Esophagus (tissue), 2 donors: ENCODE measurements around the gene GPR18. TPM values are rescaled to one million over a fixed set of nuclear protein-coding genes. Genes with fewer than 3 reads are reported as not detected.

Source experiments
- H3K27ac ChIP-seq, 2 donors: one replicate each; pipeline ENCODE4 v1.5.1; 2013; ENCODE audit warnings: low read depth in 2 of 2, mild to moderate bottlenecking in 2 of 2, inconsistent platforms in 1 of 2, low read length in 1 of 2, moderate library complexity in 1 of 2
- H3K27me3 ChIP-seq, 2 donors: one replicate each; pipeline ENCODE4 v1.6.1; 2013; ENCODE audit warnings: low read length in 2 of 2, control low read depth in 1 of 2, mild to moderate bottlenecking in 1 of 2; ENCODE audit not compliant: insufficient read depth in 2 of 2, control insufficient read depth in 1 of 2
- H3K36me3 ChIP-seq, 2 donors: one replicate each; pipeline ENCODE4 v1.6.1; 2013; ENCODE audit warnings: low read length in 1 of 2; ENCODE audit not compliant: control insufficient read depth in 2 of 2, insufficient read depth in 2 of 2
- H3K4me1 ChIP-seq, 2 donors: one replicate each; pipeline ENCODE4 v1.6.1; 2013; ENCODE audit warnings: low read length in 1 of 2; ENCODE audit not compliant: control insufficient read depth in 2 of 2, insufficient read depth in 2 of 2
- H3K4me3 ChIP-seq, 2 donors: one replicate each; pipeline ENCODE4 v1.5.1; 2013; ENCODE audit warnings: low read length in 2 of 2, mild to moderate bottlenecking in 2 of 2, low read depth in 1 of 2, moderate library complexity in 1 of 2
- H3K9me3 ChIP-seq, 2 donors: one replicate each; pipeline ENCODE4 v1.6.1; 2013; ENCODE audit warnings: mild to moderate bottlenecking in 2 of 2, low read depth in 1 of 2, low read length in 1 of 2, moderate library complexity in 1 of 2; ENCODE audit not compliant: control insufficient read depth in 2 of 2, insufficient read depth in 1 of 2
- WGBS, 2 donors: extraction: QIAGEN DNeasy Blood & Tissue Kit; methylation state at CpG; one replicate each; pipeline ENCODE4 v1.1.7; 2013; 5-methylcytosine and 5-hydroxymethylcytosine counted together
- polyA plus RNA-seq, 2 donors: library from polyadenylated mRNA; stranded (reverse); fragments of 200-250 nt; gene quantifications; one replicate each; pipeline ENCODE4 v1.2.3, GENCODE V29; 2013
- donor health status: healthy with polysubstance abuse.
- donor health status: Bipolar disorder and iron deficiency.

Gene GPR18
- polyA plus RNA-seq, 2 donors: 0.12 to 0.24 TPM

DNA sequence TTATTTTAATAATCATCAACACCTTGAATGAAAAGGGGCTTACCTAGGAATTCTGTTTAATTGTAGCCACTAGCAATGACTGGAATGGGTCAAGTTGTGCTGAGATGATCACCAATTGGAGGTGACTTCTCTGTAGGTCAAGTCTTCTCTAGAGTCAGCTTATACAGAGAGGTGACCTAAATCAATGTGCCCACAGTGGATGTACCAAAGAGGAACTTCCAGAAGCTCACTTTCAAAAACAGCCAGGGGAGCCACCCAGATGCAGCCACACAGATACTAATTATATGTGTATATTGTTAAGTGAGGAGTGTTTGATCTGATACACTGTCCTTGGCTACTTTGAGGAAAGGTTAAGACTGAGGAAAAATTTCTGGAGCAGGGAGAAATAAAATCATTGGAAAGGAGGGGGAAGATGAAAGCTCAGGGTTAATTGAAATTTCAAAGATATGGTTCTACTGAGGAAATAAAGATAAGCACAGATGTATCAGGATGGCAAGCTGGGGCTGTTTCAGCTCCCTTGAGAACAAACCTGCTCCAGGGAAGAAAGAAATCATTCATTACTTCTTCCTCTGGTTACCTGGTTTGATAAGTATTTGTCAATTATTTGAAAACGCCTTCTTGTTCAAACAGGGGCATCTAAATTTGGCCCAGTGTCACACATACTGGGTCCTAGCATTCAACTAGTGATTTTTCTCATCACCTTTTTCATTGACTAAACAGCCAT, 43.9 kb upstream of the GPR18 start:
- Histone ChIP-seq H3K9me3 (peaks cover 0 to 4% of the 10 kb centered on the region in 2 donors), H3K4me3 (no peak overlapping the region), H3K4me1 (no peaks in the 10 kb centered on the region), H3K36me3 (peaks cover 2 to 6% of the 10 kb centered on the region in 2 donors), H3K27ac (peak overlapping the region in 1 of 2 donors; percentile 15), H3K27me3 (no peaks in the 10 kb centered on the region)
- WGBS, 2 donors: 68 to 79% methylated on average over 1 of the region's 1 CpG

DNA sequence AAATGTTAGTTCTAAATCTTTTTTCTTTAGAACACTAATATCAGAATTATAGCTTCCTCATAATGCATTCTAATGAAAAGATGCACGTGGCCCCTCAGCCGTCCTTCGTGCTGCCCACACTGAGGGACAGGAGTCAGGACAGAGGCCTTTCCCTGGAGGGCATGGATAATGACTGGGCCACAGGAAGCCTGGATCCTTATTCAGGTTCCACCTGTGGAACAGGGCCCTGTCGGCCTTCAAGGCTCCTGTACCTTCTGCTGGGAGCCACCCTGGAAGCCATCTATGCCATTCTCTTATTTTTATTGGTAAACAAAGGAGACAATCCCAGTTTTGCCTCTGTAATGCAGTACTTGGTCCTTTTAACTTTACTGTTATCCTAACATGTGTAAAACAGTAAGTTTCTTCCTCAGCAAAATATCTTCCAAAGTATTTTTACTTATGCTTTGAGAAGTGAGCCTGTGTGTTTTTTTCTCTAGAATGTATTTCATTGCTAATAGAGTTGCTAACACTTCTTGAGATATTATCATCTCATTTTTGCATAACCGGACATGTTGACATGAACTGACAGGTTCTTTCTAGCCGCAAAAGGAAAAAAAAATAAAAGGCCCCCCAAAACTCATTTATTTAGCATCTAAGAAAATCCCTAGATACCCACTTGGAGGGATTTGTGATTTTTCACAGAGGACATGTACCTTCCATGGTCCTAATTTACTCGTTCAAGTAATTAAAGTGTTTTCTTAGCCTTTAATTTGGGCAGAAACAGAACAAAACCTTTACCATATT, 43.1 kb upstream of the GPR18 start:
- WGBS, 2 donors: 79 to 80% methylated on average over 7 of the region's 7 CpGs
- Histone ChIP-seq H3K4me1 (no peaks in the 10 kb centered on the region), H3K9me3 (peaks cover 0 to 4% of the 10 kb centered on the region in 2 donors), H3K36me3 (peaks cover 2 to 6% of the 10 kb centered on the region in 2 donors), H3K27ac (peak overlapping the region in 1 of 2 donors; percentile 34), H3K4me3 (no peak overlapping the region), H3K27me3 (no peaks in the 10 kb centered on the region)

- Histone ChIP-seq H3K4me1 (no peaks in the 10 kb centered on the region), H3K27me3 (no peaks in the 10 kb centered on the region), H3K27ac (peak overlapping the region in 1 of 2 donors; percentile 42), H3K4me3 (no peak overlapping the region), H3K9me3 (peaks cover 0 to 4% of the 10 kb centered on the region in 2 donors), H3K36me3 (peaks cover 5 to 6% of the 10 kb centered on the region in 2 donors)
- 87 to 89% methylated on average over 4 of the region's 4 CpGs for WGBS, 2 donors
These were observed 41.8 kb upstream of the GPR18 start for GRCh38 chr13:99299920-99300341.

GRCh38 chr13:99299256-99299919, 41.2 kb upstream of the GPR18 start:
- no peaks in the 10 kb centered on the region for H3K4me1 ChIP-seq
- no peak overlapping the region for H3K27ac ChIP-seq
- H3K36me3 ChIP-seq: peaks cover 5 to 6% of the 10 kb centered on the region in 2 donors
- peaks cover 0 to 4% of the 10 kb centered on the region in 2 donors for H3K9me3 ChIP-seq
- H3K4me3 ChIP-seq: no peak overlapping the region
- no peaks in the 10 kb centered on the region for H3K27me3 ChIP-seq
- WGBS, 2 donors: 85 to 87% methylated on average over 4 of the region's 4 CpGs

GRCh38 chr13:99298056-99298455, 39.9 kb upstream of the GPR18 start:
- WGBS, 2 donors: 87 to 91% methylated on average over 2 of the region's 2 CpGs
- Histone ChIP-seq H3K4me1 (no peaks in the 10 kb centered on the region), H3K36me3 (peaks cover 0 to 3% of the 10 kb centered on the region in 2 donors), H3K27ac (no peak overlapping the region), H3K27me3 (no peaks in the 10 kb centered on the region), H3K9me3 (no peaks in the 10 kb centered on the region), H3K4me3 (no peak overlapping the region)

- H3K27ac ChIP-seq: no peak overlapping the region
These were observed 39.2 kb upstream of the GPR18 start for GRCh38 chr13:99297331-99297730.

DNA sequence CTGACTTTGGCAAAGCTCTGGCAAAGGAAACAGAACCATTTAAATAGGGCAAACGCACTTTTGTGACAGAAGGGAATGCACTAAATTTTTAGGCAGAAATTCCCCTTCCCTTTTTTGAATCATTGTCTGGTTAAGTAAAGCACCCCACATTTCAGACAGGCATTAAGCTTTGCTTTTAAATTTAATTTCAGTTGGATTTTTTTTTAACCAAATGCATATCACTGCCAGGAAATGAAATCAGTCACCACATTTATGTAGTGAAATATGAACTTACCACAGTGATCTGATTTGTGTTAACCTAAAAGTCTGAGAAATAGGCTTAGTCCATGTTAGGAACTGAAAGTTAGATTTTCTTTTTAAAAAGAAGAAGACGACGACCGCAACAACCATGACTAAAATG, 38.2 kb upstream of the GPR18 start:
- 77 to 85% methylated on average over 4 of the region's 4 CpGs for WGBS, 2 donors
- Histone ChIP-seq H3K4me3 (no peak overlapping the region), H3K4me1 (no peaks in the 10 kb centered on the region), H3K36me3 (peaks cover 0 to 3% of the 10 kb centered on the region in 2 donors), H3K9me3 (no peaks in the 10 kb centered on the region), H3K27me3 (no peaks in the 10 kb centered on the region), H3K27ac (no peak overlapping the region)

More at GRCh38 chr13:99297331-99297730, 39.2 kb upstream of the GPR18 start:
- Histone ChIP-seq H3K4me3 (no peak overlapping the region), H3K36me3 (peaks cover 0 to 3% of the 10 kb centered on the region in 2 donors), H3K9me3 (no peaks in the 10 kb centered on the region), H3K4me1 (no peaks in the 10 kb centered on the region), H3K27me3 (no peaks in the 10 kb centered on the region)

DNA sequence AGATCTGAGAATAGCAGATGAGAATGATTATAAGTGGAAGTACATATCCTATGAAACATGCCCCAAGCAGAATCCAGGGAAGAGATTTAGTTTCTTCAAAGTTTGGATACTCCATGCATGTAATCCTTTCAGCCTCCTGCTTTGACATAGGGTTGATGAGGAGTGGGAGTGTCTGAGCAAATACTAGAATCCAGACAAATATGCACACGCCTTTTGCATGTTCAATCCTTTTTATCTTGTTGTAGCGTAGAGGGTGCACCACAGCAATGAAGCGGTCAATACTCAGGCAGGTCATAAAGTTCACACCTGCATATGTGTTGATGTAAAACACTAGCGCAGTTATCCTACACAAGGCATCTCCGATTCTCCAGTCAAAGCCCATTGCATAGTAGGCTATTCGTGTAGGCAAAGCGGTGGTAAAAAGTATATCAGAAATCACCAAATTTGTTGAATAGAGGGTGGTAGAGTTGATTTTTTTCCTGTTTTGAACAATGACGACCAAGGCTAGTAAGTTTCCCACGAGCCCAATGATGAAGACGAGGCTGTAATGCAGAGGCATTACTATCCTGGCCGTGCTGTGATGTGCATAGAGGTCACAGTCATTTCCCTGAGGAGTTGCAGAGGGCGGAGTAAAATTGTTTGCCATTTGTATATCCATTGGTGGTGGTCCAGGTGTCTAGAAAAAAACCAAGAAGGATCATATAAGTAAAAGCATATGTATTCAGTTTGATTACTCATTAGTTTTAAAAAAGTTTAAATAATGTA, 37.5 kb upstream of the GPR18 start:
- Histone ChIP-seq H3K9me3 (no peaks in the 10 kb centered on the region), H3K36me3 (peaks cover 0 to 3% of the 10 kb centered on the region in 2 donors), H3K27me3 (no peaks in the 10 kb centered on the region), H3K4me1 (no peaks in the 10 kb centered on the region), H3K27ac (no peak overlapping the region), H3K4me3 (no peak overlapping the region)
- 88 to 89% methylated on average over 12 of the region's 12 CpGs for WGBS, 2 donors

- 66 to 71% methylated on average over 7 of the region's 7 CpGs for WGBS, 2 donors
- no peak overlapping the region for H3K4me3 ChIP-seq
- no peaks in the 10 kb centered on the region for H3K9me3 ChIP-seq
- H3K27me3 ChIP-seq: no peaks in the 10 kb centered on the region
- H3K4me1 ChIP-seq: no peaks in the 10 kb centered on the region
- peaks cover 0 to 3% of the 10 kb centered on the region in 2 donors for H3K36me3 ChIP-seq
- no peak overlapping the region for H3K27ac ChIP-seq
These were observed 36.8 kb upstream of the GPR18 start for GRCh38 chr13:99294958-99295357.
